Activated T-helper 17 cell treated with anti-CD3 and anti-CD28 coated beads, Interleukin-2, amount 50 U/mL, for 72 hours (primary cell): ENCODE measurements around the gene RIPOR3. TPM values are rescaled to one million over a fixed set of nuclear protein-coding genes. Genes with fewer than 3 reads are reported as not detected.

ENCODE experiments used
- ATAC-seq: fragments of 150-1000 bp; cut with Tn5 transposase; replicated peaks from 2 replicates; pipeline ENCODE4 v1.10.0; 2021; ENCODE audit warnings: mild to moderate bottlenecking, moderate library complexity
- H3K27ac Mint-ChIP-seq: one replicate; pipeline ENCODE4 v1.8.0; 2022; ENCODE audit warnings: mixed read lengths
- H3K27me3 Mint-ChIP-seq: one replicate; pipeline ENCODE4 v1.8.0; 2022; ENCODE audit warnings: mixed read lengths
- H3K36me3 Mint-ChIP-seq: one replicate; pipeline ENCODE4 v1.8.0; 2022; ENCODE audit warnings: low read depth, mild to moderate bottlenecking, mixed read lengths
- H3K4me1 Mint-ChIP-seq: one replicate; pipeline ENCODE4 v1.8.0; 2022; ENCODE audit warnings: mixed read lengths
- H3K4me3 Mint-ChIP-seq: one replicate; pipeline ENCODE4 v1.8.0; 2022; ENCODE audit warnings: mild to moderate bottlenecking, mixed read lengths
- H3K9me3 Mint-ChIP-seq: one replicate; pipeline ENCODE4 v1.8.0; 2022; ENCODE audit warnings: mixed read lengths
- total RNA-seq, 2 donors: library from RNA; stranded (reverse); gene quantifications; one replicate each; pipeline ENCODE4 v1.2.3, GENCODE V29; 2022

The RIPOR3 gene
- total RNA-seq, 2 donors from 2014 or later = not detected

- H3K4me1 Mint-ChIP-seq = peaks cover 6% of the 10 kb centered on the region
- H3K36me3 Mint-ChIP-seq = no peaks in the 10 kb centered on the region
- peak overlapping the region; percentile 12 for H3K4me3 Mint-ChIP-seq
- H3K9me3 Mint-ChIP-seq = no peaks in the 10 kb centered on the region
- ATAC-seq = no peak
- no peak overlapping the region for H3K27ac Mint-ChIP-seq
- H3K27me3 Mint-ChIP-seq = no peaks in the 10 kb centered on the region
Observed at GRCh38 chr20:50728486-50728980, 37.2 kb upstream of the RIPOR3 start.

DNA sequence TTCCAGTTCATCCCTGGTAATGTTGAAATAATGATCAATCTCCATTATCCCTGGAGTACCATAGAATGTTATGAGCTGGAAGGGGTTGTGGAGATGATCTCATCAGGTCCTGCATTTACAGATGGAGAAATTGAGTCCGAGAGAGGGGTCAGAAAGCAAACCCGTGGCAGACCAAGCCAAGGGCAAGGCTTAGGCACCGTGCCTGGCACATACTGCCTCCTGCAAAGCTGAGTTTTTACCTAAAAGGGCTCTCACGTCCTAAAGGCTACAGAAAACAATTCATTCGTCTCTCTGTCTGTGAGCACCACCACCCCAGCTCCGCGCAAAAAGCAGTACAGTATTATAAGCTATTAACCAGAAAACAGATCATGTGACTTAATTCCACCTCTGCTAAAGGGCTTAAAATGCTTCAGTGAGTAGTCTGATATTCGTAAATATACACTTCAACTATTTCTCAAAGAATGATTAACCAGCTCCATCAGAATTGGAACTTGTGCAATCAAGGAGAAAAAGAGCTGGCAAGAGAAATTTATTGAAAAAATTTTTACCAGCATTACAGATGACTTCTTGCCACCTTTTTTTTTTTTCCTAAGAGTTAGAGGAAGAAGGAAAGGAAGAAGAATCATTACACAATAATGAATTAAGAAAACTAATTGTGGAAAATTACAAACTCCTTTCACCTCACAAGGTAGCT is 36.6 kb upstream of the RIPOR3 start:
- Mint-ChIP-seq H3K36me3 (no peaks in the 10 kb centered on the region), H3K4me1 (peaks cover 6% of the 10 kb centered on the region), H3K4me3 (no peak overlapping the region), H3K27me3 (no peaks in the 10 kb centered on the region), H3K9me3 (no peaks in the 10 kb centered on the region), H3K27ac (no peak overlapping the region)
- ATAC-seq = no peak

- ATAC-seq = no peak
- Mint-ChIP-seq H3K4me1 (no peaks in the 10 kb centered on the region), H3K4me3 (peak overlapping the region; percentile 48), H3K27me3 (no peaks in the 10 kb centered on the region), H3K9me3 (no peaks in the 10 kb centered on the region), H3K36me3 (no peaks in the 10 kb centered on the region), H3K27ac (no peak overlapping the region)
Observed at GRCh38 chr20:50726955-50727791, 35.8 kb upstream of the RIPOR3 start.

GRCh38 chr20:50725724-50726005 is 34.3 kb upstream of the RIPOR3 start:
- Mint-ChIP-seq H3K9me3 (no peaks in the 10 kb centered on the region), H3K4me1 (no peaks in the 10 kb centered on the region), H3K4me3 (no peak overlapping the region), H3K27ac (no peak overlapping the region), H3K27me3 (no peaks in the 10 kb centered on the region), H3K36me3 (no peaks in the 10 kb centered on the region)
- ATAC-seq = no peak

DNA sequence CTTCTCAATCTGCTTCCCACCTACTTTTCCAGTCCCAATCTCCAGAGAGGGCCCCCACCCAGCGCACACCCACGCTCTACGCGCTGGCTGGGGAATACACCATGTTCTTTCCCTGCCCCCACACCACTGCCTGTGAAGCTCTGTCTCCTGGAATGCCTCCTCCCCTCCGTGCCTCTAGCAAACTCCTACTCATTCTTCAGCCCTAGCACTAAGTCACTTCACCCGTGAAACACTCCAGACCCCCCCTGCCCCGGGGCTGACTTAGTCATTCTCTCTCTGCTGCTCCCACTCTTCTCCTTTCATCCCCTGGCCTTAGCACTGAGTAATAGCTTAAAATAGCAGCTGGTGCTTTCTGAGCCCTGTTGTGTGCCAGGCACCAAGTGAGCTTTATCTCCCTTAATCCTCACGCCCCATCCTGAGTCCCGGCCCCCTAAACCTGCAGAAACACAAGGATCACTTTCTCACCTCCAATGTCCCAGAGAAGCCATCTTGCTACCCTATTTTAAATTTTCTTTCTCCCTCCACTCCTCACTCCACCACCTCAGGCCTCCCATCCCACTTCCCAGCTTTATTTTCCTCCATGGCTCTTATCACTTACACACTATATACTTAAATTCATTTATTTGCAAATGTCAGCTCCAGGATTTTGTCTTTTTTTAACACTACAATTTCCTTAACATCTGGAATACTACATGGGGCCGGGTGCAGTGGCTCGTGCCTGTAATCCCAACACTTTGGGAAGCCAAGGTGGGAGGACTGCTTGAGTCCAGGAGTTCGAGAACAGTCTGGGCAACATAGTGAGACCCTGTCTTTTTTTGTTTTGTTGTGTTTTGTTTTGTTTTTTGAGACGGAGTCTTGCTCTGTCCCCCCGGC is 33.7 kb upstream of the RIPOR3 start:
- Mint-ChIP-seq H3K9me3 (no peaks in the 10 kb centered on the region), H3K36me3 (no peaks in the 10 kb centered on the region), H3K4me1 (no peaks in the 10 kb centered on the region), H3K27ac (no peak overlapping the region), H3K27me3 (no peaks in the 10 kb centered on the region), H3K4me3 (no peak overlapping the region)
- peak; percentile 97 for ATAC-seq

GRCh38 chr20:50724112-50724725 is 32.9 kb upstream of the RIPOR3 start:
- Mint-ChIP-seq H3K36me3 (no peaks in the 10 kb centered on the region), H3K4me3 (no peak overlapping the region), H3K27ac (no peak overlapping the region), H3K9me3 (no peaks in the 10 kb centered on the region), H3K27me3 (no peaks in the 10 kb centered on the region), H3K4me1 (no peaks in the 10 kb centered on the region)
- peak; percentile 2 for ATAC-seq

- H3K9me3 Mint-ChIP-seq = no peaks in the 10 kb centered on the region
- no peak for ATAC-seq
- no peak overlapping the region for H3K4me3 Mint-ChIP-seq
- H3K36me3 Mint-ChIP-seq = no peaks in the 10 kb centered on the region
- H3K4me1 Mint-ChIP-seq = no peaks in the 10 kb centered on the region
- H3K27me3 Mint-ChIP-seq = no peaks in the 10 kb centered on the region
- no peak overlapping the region for H3K27ac Mint-ChIP-seq
Observed at GRCh38 chr20:50723672-50724071, 32.3 kb upstream of the RIPOR3 start.

- Mint-ChIP-seq H3K36me3 (no peaks in the 10 kb centered on the region), H3K4me1 (no peaks in the 10 kb centered on the region), H3K27me3 (no peaks in the 10 kb centered on the region), H3K9me3 (no peaks in the 10 kb centered on the region), H3K27ac (no peak overlapping the region), H3K4me3 (no peak overlapping the region)
- no peak for ATAC-seq
Observed at GRCh38 chr20:50722424-50723155, 31.2 kb upstream of the RIPOR3 start.

GRCh38 chr20:50721881-50722281 is 30.5 kb upstream of the RIPOR3 start:
- Mint-ChIP-seq H3K27me3 (no peaks in the 10 kb centered on the region), H3K4me1 (no peaks in the 10 kb centered on the region)
- ATAC-seq = no peak

DNA sequence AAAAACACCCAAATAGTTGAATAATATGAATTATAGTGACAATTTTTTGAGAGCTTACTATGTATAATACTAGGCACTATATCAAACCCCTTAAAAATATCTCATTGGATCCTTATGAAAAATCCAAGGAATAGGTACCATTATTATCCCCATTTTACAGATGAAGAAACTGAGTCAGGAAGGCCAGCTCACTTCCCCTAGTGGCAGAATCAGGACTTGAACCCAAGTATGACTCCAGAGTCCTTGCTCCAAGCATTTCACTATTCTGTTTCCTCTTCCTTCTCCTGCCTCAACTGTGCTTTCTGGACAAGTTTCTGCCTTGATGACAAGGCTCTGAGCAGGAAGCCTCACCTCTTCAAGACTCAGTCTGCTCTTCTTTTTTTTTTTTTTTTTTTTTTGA is 29.2 kb upstream of the RIPOR3 start:
- H3K27ac Mint-ChIP-seq = no peak overlapping the region
- H3K36me3 Mint-ChIP-seq = no peaks in the 10 kb centered on the region
- no peak overlapping the region for H3K4me3 Mint-ChIP-seq
- no peaks in the 10 kb centered on the region for H3K27me3 Mint-ChIP-seq
- no peak for ATAC-seq
- no peaks in the 10 kb centered on the region for H3K4me1 Mint-ChIP-seq
- no peaks in the 10 kb centered on the region for H3K9me3 Mint-ChIP-seq

More at GRCh38 chr20:50721881-50722281, 30.5 kb upstream of the RIPOR3 start:
- Mint-ChIP-seq H3K27ac (no peak overlapping the region), H3K4me3 (no peak overlapping the region), H3K36me3 (no peaks in the 10 kb centered on the region), H3K9me3 (no peaks in the 10 kb centered on the region)

DNA sequence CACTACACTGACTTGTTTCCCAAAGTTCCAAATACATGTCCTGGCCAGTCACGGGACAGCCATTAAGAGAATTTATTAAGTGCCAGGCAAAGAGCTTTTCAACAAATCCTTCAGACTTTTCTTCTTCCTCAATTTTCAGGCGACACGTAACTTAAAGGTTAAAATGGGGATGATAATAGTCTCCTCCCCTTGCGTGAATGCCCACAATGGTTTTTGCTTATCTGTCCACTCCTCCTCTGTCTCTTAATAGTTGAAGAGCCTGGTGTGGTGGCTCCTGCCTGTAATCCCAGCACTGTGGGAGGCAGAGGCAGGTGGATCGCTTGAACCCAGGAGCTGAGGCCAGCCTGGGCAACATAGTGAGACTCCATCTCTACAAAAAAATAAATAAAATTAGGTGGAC is 28.7 kb upstream of the RIPOR3 start:
- ATAC-seq = no peak

DNA sequence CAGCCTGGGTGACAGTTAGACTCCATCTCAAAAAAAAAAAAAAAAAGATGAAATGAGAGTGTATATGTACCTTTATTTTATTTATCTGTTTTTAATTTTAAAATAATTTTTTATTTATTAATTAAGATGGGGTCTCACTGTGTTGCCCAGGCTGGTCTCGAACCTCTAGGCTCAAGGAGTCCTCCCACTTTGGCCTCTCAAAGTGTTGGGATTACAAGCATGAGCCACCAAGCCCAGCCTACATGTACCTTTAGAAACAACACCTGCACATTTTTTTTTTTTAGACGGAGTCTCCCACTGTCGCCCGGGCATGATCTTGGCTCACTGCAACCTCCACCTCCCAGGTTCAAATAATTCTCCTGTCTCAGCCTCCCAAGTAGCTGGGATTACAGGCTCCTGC is 28.0 kb upstream of the RIPOR3 start:
- Mint-ChIP-seq H3K4me1 (no peaks in the 10 kb centered on the region), H3K36me3 (no peaks in the 10 kb centered on the region), H3K27me3 (no peaks in the 10 kb centered on the region), H3K27ac (no peak overlapping the region), H3K9me3 (no peaks in the 10 kb centered on the region), H3K4me3 (no peak overlapping the region)
- ATAC-seq = no peak

More for the DNA sequence above, 28.7 kb upstream of the RIPOR3 start:
- Mint-ChIP-seq H3K27me3 (no peaks in the 10 kb centered on the region), H3K4me1 (no peaks in the 10 kb centered on the region), H3K4me3 (no peak overlapping the region), H3K36me3 (no peaks in the 10 kb centered on the region), H3K27ac (no peak overlapping the region), H3K9me3 (no peaks in the 10 kb centered on the region)

- H3K4me3 Mint-ChIP-seq = no peak overlapping the region
- no peaks in the 10 kb centered on the region for H3K4me1 Mint-ChIP-seq
- no peaks in the 10 kb centered on the region for H3K36me3 Mint-ChIP-seq
- H3K27me3 Mint-ChIP-seq = peaks cover 5% of the 10 kb centered on the region
- ATAC-seq = no peak
- no peak overlapping the region for H3K27ac Mint-ChIP-seq
- no peaks in the 10 kb centered on the region for H3K9me3 Mint-ChIP-seq
Observed at GRCh38 chr20:50717974-50718761, 26.8 kb upstream of the RIPOR3 start.
